ENCODE data around the gene SLC38A7.
"Not testable (repeated sequence)": the region's sequence is repeated elsewhere in the genome, so short reads cannot be mapped to it uniquely, and the experiment has no call there.

Gene SLC38A7, protein sequence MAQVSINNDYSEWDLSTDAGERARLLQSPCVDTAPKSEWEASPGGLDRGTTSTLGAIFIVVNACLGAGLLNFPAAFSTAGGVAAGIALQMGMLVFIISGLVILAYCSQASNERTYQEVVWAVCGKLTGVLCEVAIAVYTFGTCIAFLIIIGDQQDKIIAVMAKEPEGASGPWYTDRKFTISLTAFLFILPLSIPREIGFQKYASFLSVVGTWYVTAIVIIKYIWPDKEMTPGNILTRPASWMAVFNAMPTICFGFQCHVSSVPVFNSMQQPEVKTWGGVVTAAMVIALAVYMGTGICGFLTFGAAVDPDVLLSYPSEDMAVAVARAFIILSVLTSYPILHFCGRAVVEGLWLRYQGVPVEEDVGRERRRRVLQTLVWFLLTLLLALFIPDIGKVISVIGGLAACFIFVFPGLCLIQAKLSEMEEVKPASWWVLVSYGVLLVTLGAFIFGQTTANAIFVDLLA

DNA sequence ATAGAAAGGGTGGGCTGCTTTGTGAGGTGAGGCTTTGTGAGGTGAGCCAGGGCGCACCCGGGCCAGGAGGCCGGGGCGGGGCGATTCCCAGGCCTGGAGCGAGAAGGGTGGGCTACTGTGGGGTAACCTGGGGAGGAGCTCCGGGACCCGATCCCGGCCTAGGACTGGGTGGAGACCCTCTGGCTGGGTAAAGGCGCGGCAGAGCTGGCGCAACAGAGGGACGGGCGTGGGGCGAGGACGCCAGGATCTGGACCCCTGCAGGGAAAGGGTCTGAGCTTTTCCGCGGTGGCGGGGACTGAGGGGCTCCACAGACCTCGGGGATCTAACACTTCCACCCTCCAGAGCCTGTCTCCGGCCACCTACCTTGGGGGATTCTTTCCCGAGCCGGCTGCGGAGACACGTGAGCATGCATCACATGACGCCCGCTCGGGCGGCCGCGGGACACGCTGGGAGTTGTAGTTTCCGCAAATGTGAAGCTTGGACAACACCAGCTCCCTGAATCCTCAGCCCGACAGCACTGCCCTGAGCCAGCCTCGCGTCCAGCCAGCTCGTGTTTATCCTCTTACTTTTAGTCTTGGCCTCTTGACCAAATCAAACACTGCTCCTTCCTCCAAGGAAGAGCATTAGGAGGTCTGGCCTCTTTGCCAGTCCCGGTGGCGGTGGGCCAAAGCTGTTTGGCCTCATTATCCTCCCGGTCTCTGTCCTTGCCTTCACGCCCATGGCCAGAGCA, at the start of gene SLC38A7:
SLC38A7 (minus strand) TSS at position 417 of the 730 bp plus-strand sequence. CDS start 4,644 bp downstream, outside the sequence.
- peak in 55 of 56 donors; percentile 28 to 92 (median 77) for DNase-seq

DNA sequence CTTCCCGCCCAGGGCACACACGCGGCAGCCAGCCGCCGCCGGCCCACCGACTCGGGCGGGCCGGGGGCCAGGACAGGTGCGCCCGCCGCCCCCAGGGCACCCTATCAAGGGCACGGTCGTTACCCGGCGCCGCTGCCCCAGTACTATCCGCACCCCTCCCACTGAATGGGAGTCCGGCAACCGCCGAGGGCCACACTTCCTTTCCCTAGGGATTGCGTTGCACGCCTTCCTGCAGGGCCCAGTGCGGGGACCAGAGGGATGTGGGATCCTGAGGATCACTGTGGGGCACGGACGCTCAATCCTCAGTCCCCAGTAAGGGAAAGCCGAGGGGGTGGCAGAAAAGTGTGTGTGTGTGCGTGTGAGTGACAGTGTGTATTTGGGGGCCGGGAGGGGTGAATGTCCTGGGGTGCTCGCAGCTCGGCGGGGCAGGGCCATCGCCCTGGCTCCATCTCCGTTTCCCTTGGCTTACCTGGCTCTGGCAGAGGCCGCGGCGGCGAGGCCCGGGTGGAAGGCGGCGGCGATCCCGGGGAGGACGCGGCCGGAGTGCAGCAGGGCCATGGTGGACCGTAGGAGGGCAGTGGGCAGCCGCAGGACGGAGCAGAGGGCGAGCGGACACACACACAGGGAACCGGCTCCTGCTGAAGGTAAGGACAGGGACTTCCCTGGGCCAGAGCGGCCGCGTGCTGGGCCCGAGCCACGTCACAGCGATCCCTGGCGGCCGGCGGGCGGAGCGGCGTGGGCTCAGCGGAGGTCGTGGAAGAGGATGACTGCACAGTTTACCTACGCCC, 49.3 kb upstream of the SLC38A7 start, which contains the start of gene GOT2:
GOT2 (minus strand) TSS at position 646 of the 788 bp plus-strand sequence; CDS start at position 558, 88 bp downstream.
- DNase-seq: peak in 55 of 56 donors; percentile 27 to 90 (median 69)

DNA sequence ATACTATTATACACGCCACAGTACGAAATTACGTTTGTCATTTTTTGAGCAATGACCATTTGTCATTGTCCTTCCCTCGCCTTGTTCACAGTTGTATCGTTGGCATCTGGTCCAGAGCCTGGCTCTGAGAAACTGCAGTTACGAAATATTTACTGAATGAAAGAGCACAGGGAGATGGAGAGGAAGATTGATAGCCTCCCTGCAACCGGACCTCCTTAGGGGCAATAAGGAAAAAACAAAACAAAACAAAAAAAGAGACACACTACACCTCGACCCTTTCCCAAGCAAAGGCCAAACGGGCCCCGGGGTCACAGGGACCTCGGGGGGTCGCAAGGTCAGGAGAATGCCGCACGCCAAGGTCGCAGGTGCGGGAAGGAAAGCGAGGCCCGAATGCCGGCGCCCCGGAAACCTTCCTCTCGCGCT, 48.7 kb upstream of the SLC38A7 start:
- DNase-seq: peak in 4 of 56 donors; percentile 5 to 54 (median 32)

DNA sequence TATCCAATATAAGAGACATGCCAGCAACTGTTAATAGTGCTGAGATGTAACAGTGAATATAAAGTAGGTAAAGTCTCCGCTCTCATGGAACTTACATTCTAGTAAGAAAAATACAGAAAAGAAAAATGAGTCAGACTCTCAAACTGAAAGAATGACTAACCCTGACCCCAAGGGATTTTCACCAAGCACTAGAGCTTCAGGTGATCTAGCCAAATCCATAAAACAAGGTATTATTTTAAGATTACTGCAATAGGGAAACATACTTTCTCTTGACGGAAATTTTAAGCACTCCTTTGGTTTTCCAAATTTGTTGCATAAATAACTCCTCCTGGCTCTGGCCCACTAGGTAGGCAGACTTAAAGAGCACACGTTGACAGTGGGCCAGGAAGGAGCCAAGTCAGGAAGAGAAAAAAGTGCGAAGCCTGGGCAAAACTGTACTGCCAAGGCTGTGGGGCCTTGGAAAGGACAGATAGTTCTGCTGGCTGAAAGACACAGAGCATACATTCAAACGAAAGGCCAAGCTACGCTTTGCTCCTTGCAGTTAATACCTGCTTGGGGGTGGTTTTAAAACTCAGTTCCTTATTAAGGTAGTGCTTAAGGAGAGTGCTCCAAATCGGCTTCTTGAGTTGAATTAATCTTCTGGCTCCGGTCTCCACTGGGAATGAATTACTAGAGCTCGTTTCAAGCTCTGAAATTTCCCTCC, 48.1 kb upstream of the SLC38A7 start:
- no peak for DNase-seq

DNA sequence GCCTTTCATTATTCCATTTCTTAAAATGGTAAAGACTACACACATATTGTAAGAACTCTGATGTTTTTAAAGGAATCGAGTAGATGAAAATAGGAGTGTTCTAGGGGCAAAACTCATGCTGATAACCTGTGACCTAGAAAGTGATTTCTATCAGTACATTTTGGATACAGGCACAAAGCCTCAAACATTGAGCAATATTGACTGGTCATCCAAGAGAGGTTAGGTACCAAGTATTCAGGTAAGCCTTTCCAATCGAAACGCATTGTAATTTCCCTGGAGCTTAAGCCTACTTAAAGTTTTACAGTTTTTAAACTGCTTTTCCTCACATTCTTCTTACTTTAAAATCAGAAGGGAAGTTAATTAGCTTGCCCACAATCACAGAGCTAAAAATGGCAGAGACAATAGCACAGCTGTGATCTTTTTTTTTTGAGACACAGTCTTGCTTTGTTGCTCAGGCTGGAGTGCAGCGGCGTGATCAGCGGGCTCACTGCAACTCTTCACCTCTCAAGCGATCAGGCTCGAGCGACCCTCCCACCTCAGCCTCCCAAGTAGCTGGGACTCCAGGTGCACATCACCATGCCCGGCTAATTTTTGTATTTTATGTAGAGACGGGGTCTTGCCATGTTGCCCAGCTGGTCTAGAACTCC, 46.3 kb upstream of the SLC38A7 start:
- DNase-seq: peak in 6 of 56 donors; percentile 2 to 37 (median 12)

DNA sequence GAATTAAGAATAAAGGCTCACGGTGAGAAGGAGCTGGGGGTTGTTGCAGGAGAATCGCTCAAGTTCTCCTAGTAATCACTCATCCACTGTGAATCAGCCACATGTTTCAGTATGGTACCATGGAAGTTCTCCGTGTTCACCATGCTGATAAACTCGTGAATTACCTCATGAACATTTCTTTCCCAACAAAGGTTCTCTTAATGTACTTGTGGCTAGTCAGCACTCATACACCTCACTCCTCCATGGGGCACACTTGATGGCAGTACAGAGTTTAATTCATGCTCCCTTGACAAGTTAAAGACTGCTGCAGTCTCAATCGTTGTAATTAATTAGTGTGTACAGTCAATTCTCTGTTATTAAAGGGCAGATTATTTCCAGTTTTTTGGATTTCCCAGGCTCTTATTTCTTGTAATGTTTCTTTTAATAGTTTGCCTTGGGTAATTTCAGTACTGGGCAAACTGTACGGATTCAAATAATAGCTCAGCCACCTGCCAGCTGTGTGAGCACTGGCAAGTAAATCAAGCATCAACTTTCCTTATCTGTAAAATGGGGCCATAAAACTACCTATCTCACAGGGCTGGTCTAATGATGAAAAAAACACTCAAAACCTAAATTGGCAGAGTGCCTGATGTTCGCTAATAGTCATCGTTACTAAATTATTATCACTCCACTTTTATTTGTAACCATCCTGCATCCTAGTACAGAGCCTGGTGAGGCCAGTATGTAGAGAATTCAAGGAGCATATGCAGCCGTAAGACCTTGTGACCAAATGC, 43.4 kb upstream of the SLC38A7 start:
- DNase-seq: no peak

DNA sequence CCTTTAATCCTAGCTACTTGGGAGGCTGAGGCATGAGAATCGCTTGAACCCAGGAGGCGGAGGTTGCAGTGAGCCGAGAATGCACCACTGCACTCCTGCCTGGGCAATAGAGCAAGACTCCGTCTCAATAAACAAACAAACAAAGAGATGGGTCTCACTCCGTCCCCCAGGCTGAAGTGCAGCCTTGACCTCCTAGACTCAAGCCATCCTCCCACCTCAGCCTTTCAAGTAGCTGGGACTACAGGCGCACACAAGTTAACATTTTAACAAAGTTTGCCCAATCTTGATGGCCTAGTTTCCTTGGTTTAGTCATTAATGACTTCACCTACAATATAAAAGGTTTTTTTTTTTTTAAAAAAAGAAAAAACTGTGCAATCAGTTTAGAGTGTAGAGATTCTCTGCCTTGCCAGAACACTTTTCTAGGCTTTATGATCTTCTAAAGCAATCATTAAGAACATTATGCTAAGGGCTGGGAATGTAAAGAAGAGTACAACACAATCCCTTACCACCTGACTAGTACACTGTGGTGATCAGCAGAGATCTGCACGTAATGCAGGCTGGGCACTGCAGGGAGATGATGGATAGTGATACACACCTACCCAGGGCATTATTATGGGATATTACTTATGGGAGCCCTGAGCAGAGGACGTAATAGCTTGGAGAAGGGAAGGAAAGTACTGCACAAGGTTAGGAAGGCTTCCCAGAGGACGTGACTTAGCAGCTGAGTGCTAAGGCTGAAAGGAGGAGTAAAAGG, 42.6 kb upstream of the SLC38A7 start:
- DNase-seq: no peak

DNA sequence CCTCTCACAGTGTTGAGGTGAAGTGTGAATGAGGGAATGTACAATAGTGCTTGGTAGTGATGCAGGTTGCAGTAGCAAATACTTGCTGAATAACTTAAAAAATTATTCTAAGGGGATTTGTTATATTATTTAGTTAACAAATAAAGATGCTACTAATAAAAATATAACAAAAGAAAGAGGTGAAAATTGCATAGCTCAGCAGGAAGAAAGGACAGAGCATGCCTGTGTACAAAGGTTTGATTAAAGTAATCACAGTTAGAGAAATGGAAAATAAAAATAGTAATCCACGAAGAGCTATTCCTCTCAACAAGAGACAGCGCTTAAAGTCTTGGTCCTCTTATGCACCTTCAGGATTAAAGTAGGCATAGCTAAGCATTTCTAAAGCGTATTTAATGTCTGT, 38.5 kb upstream of the SLC38A7 start:
- no peak for DNase-seq

DNA sequence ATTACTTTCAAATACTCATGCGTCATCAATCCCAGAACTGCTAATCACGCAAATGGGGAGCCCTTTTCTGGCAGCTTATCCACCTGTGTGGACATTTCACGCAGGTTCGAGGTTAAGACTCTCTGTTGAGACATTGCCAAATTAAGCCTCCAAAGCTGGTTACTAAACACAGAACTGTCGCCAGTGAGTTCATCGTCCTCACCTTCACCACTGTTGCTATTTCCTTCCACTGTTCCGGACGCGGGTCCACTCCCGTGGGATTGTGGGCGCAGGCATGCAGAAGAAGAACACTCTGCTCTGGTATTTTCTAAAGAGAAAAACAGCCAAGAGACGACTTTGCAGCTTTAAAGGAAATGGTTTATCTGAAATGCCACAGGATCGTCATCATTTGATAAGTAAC, 33.4 kb upstream of the SLC38A7 start:
- no peak for DNase-seq

DNA sequence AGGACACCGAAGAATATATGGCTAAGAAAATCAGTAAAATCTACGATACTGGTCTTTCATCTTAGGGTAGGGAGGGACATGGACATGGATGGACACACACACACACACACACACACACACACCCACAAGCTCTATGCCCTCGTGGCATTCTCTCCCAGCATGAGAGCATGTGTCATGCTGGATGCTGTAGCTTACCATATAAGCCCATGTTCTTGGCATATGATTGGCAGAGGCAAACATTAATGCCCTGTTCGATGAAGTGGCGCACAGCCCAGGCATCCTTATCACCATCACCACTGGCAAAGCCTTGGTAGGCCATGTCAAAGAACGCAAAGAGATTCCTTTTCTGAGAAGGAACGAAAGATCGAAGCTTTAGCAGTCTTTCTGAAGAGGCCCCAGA, 31.9 kb upstream of the SLC38A7 start:
- no peak for DNase-seq

DNA sequence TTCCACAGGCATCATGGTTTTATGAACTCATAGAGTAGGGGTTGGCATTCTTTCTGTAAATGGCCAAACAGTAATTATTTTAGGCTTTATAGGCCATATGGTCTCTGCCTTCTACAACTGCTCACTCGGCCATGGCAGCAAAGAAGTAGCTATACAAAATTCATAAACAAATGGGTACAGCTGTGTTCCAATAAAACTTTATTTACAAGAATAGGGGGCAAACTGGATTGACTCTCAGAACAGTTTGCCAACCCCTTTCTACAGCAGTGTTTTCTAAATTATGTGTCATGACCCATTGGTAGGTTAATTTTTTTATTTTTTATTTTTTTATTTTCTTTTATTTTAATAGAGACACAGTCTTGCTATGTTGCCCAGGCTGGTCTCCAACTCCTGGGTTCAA, 29.2 kb upstream of the SLC38A7 start:
- no peak for DNase-seq

DNA sequence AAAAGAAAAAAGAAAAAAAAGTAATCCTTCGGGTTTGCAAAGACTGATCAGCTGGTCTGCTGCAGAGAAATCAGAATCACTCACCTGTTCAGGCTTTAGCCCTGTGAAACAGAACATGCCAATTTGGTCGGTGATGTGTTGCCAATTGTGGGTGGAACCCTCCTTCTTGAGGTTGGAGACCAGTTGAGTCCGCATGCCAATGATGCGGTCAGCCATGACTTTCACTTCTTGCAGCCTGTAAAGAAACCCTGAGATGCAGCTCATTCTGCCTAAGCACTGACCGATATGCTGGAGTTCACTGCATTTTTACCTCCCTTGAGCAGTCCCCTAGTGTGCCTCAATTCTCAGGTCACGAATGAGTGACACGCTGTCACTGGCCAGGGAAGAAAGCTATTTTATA, 24.8 kb upstream of the SLC38A7 start:
- no peak for DNase-seq

DNA sequence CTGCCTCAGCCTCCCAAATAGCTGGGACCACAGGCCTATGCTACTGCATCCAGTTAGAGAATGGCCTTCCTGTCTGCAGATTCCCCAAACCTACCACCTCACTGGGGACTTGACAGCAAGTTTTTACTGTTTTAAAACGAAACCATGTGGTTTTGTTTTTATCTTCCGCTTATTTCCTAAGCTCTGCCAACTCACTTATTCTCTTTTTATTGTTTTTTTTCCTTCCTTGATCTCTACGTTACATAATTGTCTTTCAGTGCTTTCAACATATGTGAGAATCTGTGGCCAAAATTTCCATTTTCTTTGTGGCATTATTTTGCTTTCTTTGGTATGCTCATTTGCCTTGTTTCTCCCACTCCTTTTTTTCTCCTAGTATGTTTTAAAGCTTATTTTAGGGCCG, 14.6 kb upstream of the SLC38A7 start:
- DNase-seq: no peak

DNA sequence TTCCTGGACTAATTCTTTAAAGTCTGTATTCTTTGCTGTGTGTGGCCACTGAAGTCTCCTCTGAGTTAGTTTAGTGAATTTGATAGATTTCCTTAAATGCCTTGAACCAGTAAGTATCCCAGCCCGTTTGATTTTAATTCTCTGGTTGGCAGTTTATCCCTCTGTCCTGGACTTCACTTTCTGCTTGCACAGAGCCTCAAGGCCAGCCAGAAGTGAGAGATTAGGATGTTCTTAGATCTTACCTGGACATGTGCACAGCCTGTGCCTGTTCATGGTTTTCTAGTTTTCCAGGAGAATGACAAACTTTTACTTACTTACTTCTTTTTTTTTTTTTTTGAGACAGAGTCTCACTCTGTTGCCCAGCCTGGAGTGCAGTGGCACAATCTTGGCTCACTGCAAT, 10.8 kb upstream of the SLC38A7 start:
- DNase-seq: no peak

DNA sequence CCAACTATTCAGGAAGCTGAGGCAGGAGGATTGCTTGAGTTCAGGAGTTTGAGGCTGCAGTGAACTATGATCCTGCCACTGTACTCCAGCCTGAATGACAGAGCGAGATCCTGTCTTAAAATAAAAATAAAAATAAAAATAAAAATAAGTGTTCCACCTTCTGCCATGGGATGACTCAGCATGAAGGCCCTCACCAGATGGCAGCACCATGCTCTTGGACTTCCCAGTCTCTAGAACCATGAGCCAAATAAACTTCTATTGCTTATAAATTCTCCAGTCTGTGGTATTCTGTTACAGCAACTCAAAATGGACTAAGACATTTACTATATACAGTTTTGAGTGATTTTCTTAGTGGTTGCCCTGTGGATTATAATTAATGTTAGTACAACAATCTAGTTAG, 7.9 kb upstream of the SLC38A7 start:
- DNase-seq: no peak

DNA sequence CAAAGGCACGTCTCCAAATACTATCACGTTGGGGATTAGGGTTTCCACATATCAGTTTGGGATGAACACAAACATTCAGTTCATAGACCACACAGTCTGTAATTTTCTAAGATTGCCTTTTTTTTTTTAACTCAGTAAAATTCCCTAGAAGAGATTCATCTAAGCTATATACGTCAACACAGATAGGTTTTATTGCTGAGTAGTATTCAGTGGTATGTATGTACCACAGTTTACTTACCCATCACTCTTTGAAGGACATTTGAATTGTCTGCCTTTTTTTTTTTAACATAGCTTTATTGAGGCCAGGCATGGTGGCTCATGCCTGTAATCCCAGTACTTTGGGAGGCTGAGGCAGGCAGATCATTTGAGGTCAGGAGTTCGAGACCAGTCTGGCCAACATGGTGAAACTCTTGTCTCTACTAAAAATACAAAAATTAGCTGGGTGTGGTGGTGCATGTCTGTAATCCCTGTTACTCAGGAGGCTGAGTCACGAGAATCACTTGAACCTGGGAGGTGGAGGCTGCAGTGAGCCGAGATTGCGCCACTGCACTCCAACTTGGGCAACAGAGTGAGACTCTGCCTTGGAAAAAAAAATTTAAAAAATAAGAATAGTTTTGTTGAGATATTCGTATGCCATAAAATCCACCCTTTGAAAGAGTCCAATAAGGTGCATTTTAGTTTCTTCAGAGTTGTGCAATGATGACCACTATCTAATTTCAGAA, 2.6 kb upstream of the SLC38A7 start:
- not testable (repeated sequence) for DNase-seq

DNA sequence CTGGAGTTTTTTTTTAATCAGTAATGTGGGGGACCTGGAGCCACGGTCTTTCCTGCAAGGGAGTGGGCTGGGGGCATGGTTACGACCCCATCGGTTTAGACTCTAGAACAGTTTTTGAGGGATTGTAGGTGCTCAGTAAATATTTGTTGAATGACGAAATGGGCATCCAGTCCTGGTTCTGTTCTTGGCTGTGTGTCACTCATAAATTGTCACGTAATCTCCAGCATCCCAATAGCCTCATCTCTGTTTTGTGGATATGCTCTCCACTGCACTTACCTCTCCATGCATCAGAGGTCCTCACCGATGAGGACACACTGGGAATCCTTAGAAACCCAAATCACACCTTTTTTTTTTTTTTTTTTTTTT, 497 bp upstream of the SLC38A7 start:
- DNase-seq: no peak

DNA sequence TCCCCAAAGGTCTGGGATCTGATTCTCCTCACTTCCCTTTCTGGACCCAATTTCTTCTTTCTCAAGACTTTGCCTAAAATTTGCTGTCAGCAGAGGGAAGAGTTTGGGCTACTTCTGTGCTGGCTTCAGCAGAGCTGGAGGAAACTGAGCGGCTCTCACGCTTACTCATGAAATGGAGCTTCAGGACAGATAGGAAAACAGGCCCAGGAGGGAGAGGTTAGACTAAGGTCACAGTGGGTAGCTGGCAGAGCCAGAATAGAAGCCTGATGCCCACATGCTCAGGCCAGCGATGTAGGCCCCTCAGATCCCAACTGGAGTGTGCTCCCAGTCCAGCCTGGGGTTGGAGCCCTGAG, 593 bp downstream of the SLC38A7 start:
- DNase-seq: no peak
